OCI-M2 (cell line): Measurements from ENCODE around the gene CMIP.

Experiments used
- DNase-seq: peaks from one replicate; lab custom pipeline; 2025; ENCODE audit not compliant: unreplicated experiment; lab: John Stamatoyannopoulos, UW

The CMIP gene

GRCh38 chr16:81710596-81710995 lies 266.0 kb downstream of the CMIP start:
- DNase-seq = no peak

GRCh38 chr16:81711657-81712319 lies 267.2 kb downstream of the CMIP start:
- no peak for DNase-seq

- no peak for DNase-seq
Observed at GRCh38 chr16:81712681-81713080, 268.1 kb downstream of the CMIP start.

- no peak for DNase-seq
Observed at GRCh38 chr16:81713295-81713772, 268.7 kb downstream of the CMIP start.

GRCh38 chr16:81713796-81714195 lies 269.2 kb downstream of the CMIP start:
- DNase-seq = no peak

GRCh38 chr16:81714583-81714982 lies 270.0 kb downstream of the CMIP start:
- no peak for DNase-seq

GRCh38 chr16:81715358-81716196 lies 271.0 kb downstream of the CMIP start:
- no peak for DNase-seq

- DNase-seq = no peak
Observed at GRCh38 chr16:81716478-81717225, 272.0 kb downstream of the CMIP start.

GRCh38 chr16:81717662-81718189 lies 273.1 kb downstream of the CMIP start:
- no peak for DNase-seq

- no peak for DNase-seq
Observed at GRCh38 chr16:81718637-81719036, 274.0 kb downstream of the CMIP start.

- DNase-seq = no peak
Observed at GRCh38 chr16:81719993-81720392, 275.4 kb downstream of the CMIP start.

GRCh38 chr16:81720973-81721906 lies 276.6 kb downstream of the CMIP start:
- no peak for DNase-seq

GRCh38 chr16:81723098-81723723 lies 278.6 kb downstream of the CMIP start:
- no peak for DNase-seq

GRCh38 chr16:81728435-81728834 lies 283.8 kb downstream of the CMIP start:
- DNase-seq = no peak

- DNase-seq = no peak
Observed at GRCh38 chr16:81729451-81729850, 284.8 kb downstream of the CMIP start.

GRCh38 chr16:81730090-81731051 lies 285.8 kb downstream of the CMIP start:
- DNase-seq = no peak

- no peak for DNase-seq
Observed at GRCh38 chr16:81731649-81732048, 287.0 kb downstream of the CMIP start.

GRCh38 chr16:81732699-81733098 lies 288.1 kb downstream of the CMIP start:
- DNase-seq = no peak

GRCh38 chr16:81733295-81733694 lies 288.7 kb downstream of the CMIP start:
- no peak for DNase-seq
